Stomach (tissue), 9 donors: ENCODE measurements around the gene ZBTB44. TPM values are rescaled to one million over a fixed set of nuclear protein-coding genes. Genes with fewer than 3 reads are reported as not detected.

Experiments
- DNase-seq, 2 donors: peaks; one replicate each; pipeline versions ENCODE4 v3.0.0 to v3.0.0-alpha.2; 2013 to 2019
- H3K27ac ChIP-seq, 5 donors: fragments of 200-600 bp in 4 of 5; sonication (generic) in 4 of 5; one replicate each; pipeline ENCODE4 v1.5.1; 2013 to 2019; ENCODE audit warnings: mild to moderate bottlenecking in 1 of 5, moderate library complexity in 1 of 5
- H3K27me3 ChIP-seq, 3 donors: fragments of 200-600 bp; sonication (generic); one replicate each; pipeline ENCODE4 v1.5.1; 2017 to 2019; ENCODE audit warnings: mixed run types in 1 of 3
- H3K36me3 ChIP-seq, 4 donors: fragments of 200-600 bp; sonication (generic); 1 replicate in 3 of 4; 2 replicates in 1 of 4; pipeline ENCODE4 v1.5.1; 2016 to 2019
- H3K4me1 ChIP-seq, 4 donors: fragments of 200-600 bp; sonication (generic); one replicate each; pipeline ENCODE4 v1.5.1; 2016 to 2019
- H3K4me3 ChIP-seq, 4 donors: fragments of 200-600 bp; sonication (generic) in 3 of 4; one replicate each; pipeline ENCODE4 v1.5.1; 2016 to 2019; ENCODE audit warnings: mild to moderate bottlenecking in 1 of 4
- H3K9me3 ChIP-seq, 4 donors: fragments of 200-600 bp; sonication (generic); one replicate each; pipeline ENCODE4 v1.5.1; 2016 to 2019
- EP300 ChIP-seq: sonication (generic); formaldehyde crosslinking; IDR thresholded peaks from one replicate; pipeline ENCODE4 v1.6.1; 2017; ENCODE audit warnings: antibody characterized with exemption
- POLR2A ChIP-seq, 4 donors: fragments of 450-650 bp; IDR thresholded peaks; one replicate each; pipeline ENCODE4 v1.6.1; 2016; ENCODE audit warnings: antibody characterized with exemption in 4 of 4, control low read depth in 2 of 4, mild to moderate bottlenecking in 1 of 4, moderate library complexity in 1 of 4
- POLR2AphosphoS5 ChIP-seq, 3 donors: sonication (generic); formaldehyde crosslinking; IDR thresholded peaks; one replicate each; pipeline ENCODE4 v1.6.1; 2016; ENCODE audit warnings: antibody characterized with exemption in 3 of 3
- WGBS, 5 donors: extraction: QIAGEN DNeasy Blood & Tissue Kit in 3 of 5; methylation state at CpG; one replicate each; pipeline versions ENCODE4 v1.1.5 to v1.1.7; 2013 to 2018; 5-methylcytosine and 5-hydroxymethylcytosine counted together
- intact Hi-C: fragments of 100-400 bp; cut with DNase I; formaldehyde crosslinking; loops from one replicate; pipeline ENCODE4 v1.15.1; 2023; ENCODE audit warnings: low total_unique reads
- polyA plus RNA-seq, 3 donors: library from polyadenylated mRNA; stranded (reverse); fragments of 200-250 nt; gene quantifications; one replicate each; pipeline ENCODE4 v1.2.3, GENCODE V29; 2013
- total RNA-seq, 5 donors: library from RNA; depleted of rRNA; stranded (reverse); fragments of >200 nt; gene quantifications; one replicate each; pipeline versions ENCODE4 v1.1.0 to v1.2.3, GENCODE V29; 2014 to 2016
- TF ChIP-seq, protein P1 (sequence below), 7 experiments: fragments of 450-650 bp in 4 of 7; fragments of 200-600 bp in 3 of 7; sonication (generic) in 3 of 7; IDR thresholded peaks; one replicate each; pipeline ENCODE4 v1.5.1; 2016 to 2019; ENCODE audit warnings: antibody characterized with exemption in 7 of 7, control low read depth in 2 of 7, mild to moderate bottlenecking in 1 of 7
- donor health status: healthy with polysubstance abuse.
- donor health status: Bipolar disorder and iron deficiency.
- donor health status: healthy.

ZBTB44 gene
- total and polyA plus RNA-seq, 8 donors, result 8.4 to 123 (median 35.9) TPM

- Histone ChIP-seq H3K4me3 (no peak overlapping the region), H3K36me3 (peaks cover 10 to 61% (median 54%) of the 10 kb centered on the region in 4 donors), H3K27ac (no peak overlapping the region), H3K9me3 (peaks cover 0 to 7% (median 3%) of the 10 kb centered on the region in 4 donors), H3K4me1 (peaks cover 0 to 15% (median 8%) of the 10 kb centered on the region in 4 donors), H3K27me3 (no peaks in the 10 kb centered on the region)
- 86 to 93% (median 89%) methylated on average over 5 of the region's 5 CpGs for WGBS, 5 donors
- DNase-seq, result no peak
- intact Hi-C loops, result no loop called here
- TF ChIP-seq POLR2A (IDR thresholded peaks at IDR 0.05) (no peak), POLR2AphosphoS5 (IDR thresholded peaks at IDR 0.05) (no peak), EP300 (no peak)
- TF ChIP-seq, protein P1, sequence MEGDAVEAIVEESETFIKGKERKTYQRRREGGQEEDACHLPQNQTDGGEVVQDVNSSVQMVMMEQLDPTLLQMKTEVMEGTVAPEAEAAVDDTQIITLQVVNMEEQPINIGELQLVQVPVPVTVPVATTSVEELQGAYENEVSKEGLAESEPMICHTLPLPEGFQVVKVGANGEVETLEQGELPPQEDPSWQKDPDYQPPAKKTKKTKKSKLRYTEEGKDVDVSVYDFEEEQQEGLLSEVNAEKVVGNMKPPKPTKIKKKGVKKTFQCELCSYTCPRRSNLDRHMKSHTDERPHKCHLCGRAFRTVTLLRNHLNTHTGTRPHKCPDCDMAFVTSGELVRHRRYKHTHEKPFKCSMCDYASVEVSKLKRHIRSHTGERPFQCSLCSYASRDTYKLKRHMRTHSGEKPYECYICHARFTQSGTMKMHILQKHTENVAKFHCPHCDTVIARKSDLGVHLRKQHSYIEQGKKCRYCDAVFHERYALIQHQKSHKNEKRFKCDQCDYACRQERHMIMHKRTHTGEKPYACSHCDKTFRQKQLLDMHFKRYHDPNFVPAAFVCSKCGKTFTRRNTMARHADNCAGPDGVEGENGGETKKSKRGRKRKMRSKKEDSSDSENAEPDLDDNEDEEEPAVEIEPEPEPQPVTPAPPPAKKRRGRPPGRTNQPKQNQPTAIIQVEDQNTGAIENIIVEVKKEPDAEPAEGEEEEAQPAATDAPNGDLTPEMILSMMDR (IDR thresholded peaks at IDR 0.05), result no peak
These were observed 51.4 kb downstream of the ZBTB44 start for GRCh38 chr11:130263351-130263750.

DNA sequence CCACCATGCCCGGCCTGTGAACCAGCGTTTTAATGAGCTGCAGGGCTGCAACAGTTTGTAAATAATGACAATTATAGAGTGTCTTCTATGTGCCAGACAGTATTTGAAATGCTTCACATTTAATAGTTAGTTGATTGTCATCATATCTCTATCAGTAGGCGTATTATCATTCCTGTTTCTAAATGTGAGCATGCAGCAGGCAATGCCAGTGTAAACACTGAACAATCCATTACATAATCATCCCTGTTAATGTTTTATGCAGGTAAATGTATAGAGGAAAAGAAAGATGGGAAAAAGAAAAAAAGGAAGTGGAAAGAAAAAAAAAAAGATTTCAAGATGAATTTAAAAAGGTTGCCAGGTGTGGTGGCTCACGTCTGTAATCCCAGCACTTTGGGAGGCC is 52.3 kb downstream of the ZBTB44 start:
- peaks cover 10 to 52% (median 52%) of the 10 kb centered on the region in 4 donors for H3K36me3 ChIP-seq
- H3K27me3 ChIP-seq, result no peaks in the 10 kb centered on the region
- no peak overlapping the region for H3K4me3 ChIP-seq
- WGBS, 5 donors, result 58 to 77% (median 70%) methylated on average over 4 of the region's 4 CpGs
- TF ChIP-seq POLR2AphosphoS5 (IDR thresholded peaks at IDR 0.05) (no peak), EP300 (no peak), POLR2A (IDR thresholded peaks at IDR 0.05) (no peak)
- TF ChIP-seq, protein P1 (IDR thresholded peaks at IDR 0.05), result no peak
- no peak overlapping the region for H3K27ac ChIP-seq
- intact Hi-C loops, result no loop called here
- H3K4me1 ChIP-seq, result peaks cover 0 to 15% (median 8%) of the 10 kb centered on the region in 4 donors
- peaks cover 0 to 7% (median 3%) of the 10 kb centered on the region in 4 donors for H3K9me3 ChIP-seq
- DNase-seq, result no peak

DNA sequence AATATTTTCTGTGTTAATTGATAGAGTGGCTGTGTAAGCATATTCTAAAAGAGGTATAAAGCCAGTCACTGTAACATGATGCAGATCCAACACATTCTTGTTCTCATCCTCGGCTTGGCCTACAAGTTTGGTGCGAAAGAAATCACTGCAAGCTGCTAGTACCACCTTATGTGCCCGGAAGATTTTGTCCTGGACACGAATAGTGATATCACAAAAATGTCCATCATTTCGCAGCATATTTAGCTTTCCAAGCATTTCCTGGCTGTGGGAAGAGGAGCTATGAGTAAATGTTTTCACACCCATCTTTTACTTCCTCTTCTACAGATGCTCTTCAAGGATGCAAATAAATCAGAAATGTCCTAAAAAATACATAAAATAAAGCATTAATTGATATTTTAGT is 53.1 kb downstream of the ZBTB44 start:
- peaks cover 10 to 49% (median 44%) of the 10 kb centered on the region in 4 donors for H3K36me3 ChIP-seq
- no peak for DNase-seq
- H3K27ac ChIP-seq, result no peak overlapping the region
- peaks cover 0 to 15% (median 8%) of the 10 kb centered on the region in 4 donors for H3K4me1 ChIP-seq
- H3K27me3 ChIP-seq, result no peaks in the 10 kb centered on the region
- no peak overlapping the region for H3K4me3 ChIP-seq
- intact Hi-C loops, result no loop called here
- no peak for TF ChIP-seq POLR2A (IDR thresholded peaks at IDR 0.05)
- no peak for TF ChIP-seq EP300
- no peak for TF ChIP-seq POLR2AphosphoS5 (IDR thresholded peaks at IDR 0.05)
- TF ChIP-seq, protein P1 (IDR thresholded peaks at IDR 0.05), result no peak
- peaks cover 0 to 7% (median 3%) of the 10 kb centered on the region in 4 donors for H3K9me3 ChIP-seq
- WGBS, 5 donors, result 83 to 94% (median 93%) methylated on average over 5 of the region's 5 CpGs

GRCh38 chr11:130260742-130261141 is 54.0 kb downstream of the ZBTB44 start:
- no peak overlapping the region for H3K27ac ChIP-seq
- peaks cover 0 to 7% (median 3%) of the 10 kb centered on the region in 4 donors for H3K9me3 ChIP-seq
- no peak overlapping the region for H3K4me3 ChIP-seq
- H3K36me3 ChIP-seq, result peaks cover 10 to 49% (median 37%) of the 10 kb centered on the region in 4 donors
- 87 to 94% (median 93%) methylated on average over 6 of the region's 6 CpGs for WGBS, 5 donors
- no peaks in the 10 kb centered on the region for H3K27me3 ChIP-seq
- TF ChIP-seq, protein P1 (IDR thresholded peaks at IDR 0.05), result no peak
- TF ChIP-seq EP300, result no peak
- TF ChIP-seq POLR2AphosphoS5 (IDR thresholded peaks at IDR 0.05), result no peak
- TF ChIP-seq POLR2A (IDR thresholded peaks at IDR 0.05), result no peak
- intact Hi-C loops, result no loop called here
- H3K4me1 ChIP-seq, result peaks cover 0 to 15% (median 8%) of the 10 kb centered on the region in 4 donors
- DNase-seq, result no peak
